Measurements from ENCODE around the gene KRTCAP3.

KRTCAP3 gene

DNA sequence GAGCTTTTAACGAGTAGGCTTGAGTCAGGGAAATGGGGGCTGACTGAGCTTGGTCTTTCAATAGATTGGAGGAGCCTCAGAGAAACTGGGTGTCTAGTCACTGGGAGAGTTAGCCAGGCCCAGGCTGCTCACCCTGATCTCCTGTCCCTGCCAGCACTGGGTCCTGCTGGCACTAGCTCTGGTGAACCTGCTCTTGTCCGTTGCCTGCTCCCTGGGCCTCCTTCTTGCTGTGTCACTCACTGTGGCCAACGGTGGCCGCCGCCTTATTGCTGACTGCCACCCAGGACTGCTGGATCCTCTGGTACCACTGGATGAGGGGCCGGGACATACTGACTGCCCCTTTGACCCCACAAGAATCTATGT, 720 bp downstream of the KRTCAP3 start:
- H3K27ac ChIP-seq (ENCODE audit: low read depth, low read length), result no peak overlapping the region
- no peak overlapping the region for H3K9ac ChIP-seq (ENCODE audit: low read length)
- no peak overlapping the region for H2BK5ac ChIP-seq (ENCODE audit: low read depth, low read length, poor library complexity)
- H3K79me2 ChIP-seq (ENCODE audit: control insufficient read depth, insufficient read depth, low read length, poor library complexity), result peaks cover 3% of the 10 kb centered on the region
- H4K91ac ChIP-seq (ENCODE audit: low read depth, low read length), result peak overlapping the region; percentile 72
- no CpG with 5 or more reads among the region's 6 CpGs for WGBS (ENCODE audit: extremely low coverage, insufficient coverage, insufficient read length)
- H3K4me2 ChIP-seq (ENCODE audit: low read length), result peak overlapping the region; percentile 72
- no peak overlapping the region for H3K4me3 ChIP-seq (ENCODE audit: low read depth, low read length)
- no peaks in the 10 kb centered on the region for H3K9me3 ChIP-seq (ENCODE audit: insufficient read depth, low read depth, low read length)
- DNase-seq, result no peak
- peak overlapping the region; percentile 88 for H4K12ac ChIP-seq (ENCODE audit: low read depth, low read length)
- peak overlapping the region; percentile 44 for H2AK5ac ChIP-seq (ENCODE audit: low read length)
- H3K4me1 ChIP-seq (ENCODE audit: control insufficient read depth in 1 of 2, insufficient read depth in 2 of 2, low read length in 2 of 2), result peaks cover 2 to 12% of the 10 kb centered on the region in 2 experiments
- no peak overlapping the region for H3K18ac ChIP-seq (ENCODE audit: low read length)
- H3K27me3 ChIP-seq (ENCODE audit: insufficient read depth, low read length), result no peaks in the 10 kb centered on the region
- no peak overlapping the region for H3K23ac ChIP-seq (ENCODE audit: low read length)
- H2AFZ ChIP-seq (ENCODE audit: insufficient read depth, low read length, poor library complexity), result peak overlapping the region; percentile 92
- H3K36me3 ChIP-seq (ENCODE audit: control insufficient read depth in 1 of 2, insufficient read depth in 2 of 2, low read length in 2 of 2), result peaks cover 29 to 41% of the 10 kb centered on the region in 2 experiments
- H4K8ac ChIP-seq (ENCODE audit: low read depth, low read length), result peak overlapping the region; percentile 82
- H3K4ac ChIP-seq (ENCODE audit: low read depth, low read length), result no peak overlapping the region
- peak overlapping the region; percentile 21 for H2BK120ac ChIP-seq (ENCODE audit: insufficient read depth, low read length, poor library complexity)
- peaks cover 6% of the 10 kb centered on the region for H3K79me1 ChIP-seq (ENCODE audit: low read length)
- H2BK12ac ChIP-seq (ENCODE audit: low read length), result no peak overlapping the region
- peak overlapping the region; percentile 94 for H3K14ac ChIP-seq (ENCODE audit: low read length)

DNA sequence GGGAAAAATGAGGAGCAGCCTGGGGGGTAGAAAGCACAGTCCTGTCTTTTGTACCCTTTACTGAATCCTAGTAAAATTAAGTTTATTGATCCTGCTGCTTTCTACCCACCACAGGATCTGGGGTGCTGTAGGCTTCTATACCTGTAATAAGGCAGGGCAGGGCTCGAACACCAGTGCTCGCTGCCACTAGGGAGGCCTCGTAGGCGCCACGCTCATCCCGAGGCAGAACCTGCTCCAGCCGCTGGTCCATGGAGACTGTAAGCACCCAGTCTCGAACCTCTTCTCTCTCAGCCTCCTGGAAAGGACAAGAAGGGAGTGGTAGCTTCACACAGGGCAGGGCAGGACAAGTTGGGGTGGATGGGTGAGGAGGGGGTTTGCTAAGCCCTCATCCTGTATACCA, 3.0 kb downstream of the KRTCAP3 start:
- H3K23ac ChIP-seq (ENCODE audit: low read length), result no peak overlapping the region
- H2BK120ac ChIP-seq (ENCODE audit: insufficient read depth, low read length, poor library complexity), result no peak overlapping the region
- no peak overlapping the region for H3K14ac ChIP-seq (ENCODE audit: low read length)
- peaks cover 6% of the 10 kb centered on the region for H3K79me1 ChIP-seq (ENCODE audit: low read length)
- H3K9ac ChIP-seq (ENCODE audit: low read length), result no peak overlapping the region
- peaks cover 21 to 36% of the 10 kb centered on the region in 2 experiments for H3K36me3 ChIP-seq (ENCODE audit: control insufficient read depth in 1 of 2, insufficient read depth in 2 of 2, low read length in 2 of 2)
- H4K8ac ChIP-seq (ENCODE audit: low read depth, low read length), result no peak overlapping the region
- H2BK5ac ChIP-seq (ENCODE audit: low read depth, low read length, poor library complexity), result no peak overlapping the region
- H4K91ac ChIP-seq (ENCODE audit: low read depth, low read length), result no peak overlapping the region
- no peak overlapping the region for H3K4ac ChIP-seq (ENCODE audit: low read depth, low read length)
- no peak overlapping the region for H4K12ac ChIP-seq (ENCODE audit: low read depth, low read length)
- H2BK12ac ChIP-seq (ENCODE audit: low read length), result no peak overlapping the region
- H3K4me3 ChIP-seq (ENCODE audit: low read depth, low read length), result no peak overlapping the region
- H2AK5ac ChIP-seq (ENCODE audit: low read length), result no peak overlapping the region
- H3K27me3 ChIP-seq (ENCODE audit: insufficient read depth, low read length), result no peaks in the 10 kb centered on the region
- WGBS (ENCODE audit: extremely low coverage, insufficient coverage, insufficient read length), result no CpG with 5 or more reads among the region's 8 CpGs
- peaks cover 2 to 12% of the 10 kb centered on the region in 2 experiments for H3K4me1 ChIP-seq (ENCODE audit: control insufficient read depth in 1 of 2, insufficient read depth in 2 of 2, low read length in 2 of 2)
- H3K27ac ChIP-seq (ENCODE audit: low read depth, low read length), result no peak overlapping the region
- H3K9me3 ChIP-seq (ENCODE audit: insufficient read depth, low read depth, low read length), result no peaks in the 10 kb centered on the region
- H3K4me2 ChIP-seq (ENCODE audit: low read length), result no peak overlapping the region
- no peak overlapping the region for H3K18ac ChIP-seq (ENCODE audit: low read length)
- H3K79me2 ChIP-seq (ENCODE audit: control insufficient read depth, insufficient read depth, low read length, poor library complexity), result peaks cover 3% of the 10 kb centered on the region
- no peak for DNase-seq
- H2AFZ ChIP-seq (ENCODE audit: insufficient read depth, low read length, poor library complexity), result no peak overlapping the region

DNA sequence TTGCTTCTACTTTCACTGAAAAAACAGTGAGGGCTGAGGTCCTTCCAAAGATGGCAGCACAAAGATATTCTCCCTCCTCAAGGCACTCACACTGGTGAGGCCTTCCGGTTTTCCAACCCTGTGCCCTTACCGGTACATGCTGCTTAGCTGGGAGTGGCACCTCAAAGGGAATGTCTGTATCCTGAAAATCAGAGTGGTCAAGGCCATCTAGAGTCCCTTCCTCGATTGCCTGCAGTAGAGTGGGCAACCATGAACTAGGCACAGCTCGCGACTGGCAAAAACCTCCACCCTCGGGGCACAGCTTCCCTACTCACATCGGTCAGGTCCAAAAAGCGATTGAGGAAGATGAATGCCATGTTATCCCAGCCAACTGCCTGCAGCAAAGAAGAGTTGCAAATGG, 3.4 kb downstream of the KRTCAP3 start:
- Histone ChIP-seq H2BK12ac (ENCODE audit: low read length) (no peak overlapping the region), H3K9me3 (ENCODE audit: insufficient read depth, low read depth, low read length) (no peaks in the 10 kb centered on the region), H3K9ac (ENCODE audit: low read length) (no peak overlapping the region), H2AK5ac (ENCODE audit: low read length) (no peak overlapping the region), H3K27me3 (ENCODE audit: insufficient read depth, low read length) (no peaks in the 10 kb centered on the region), H4K91ac (ENCODE audit: low read depth, low read length) (no peak overlapping the region), H3K4ac (ENCODE audit: low read depth, low read length) (no peak overlapping the region), H3K79me1 (ENCODE audit: low read length) (peaks cover 6% of the 10 kb centered on the region), H3K14ac (ENCODE audit: low read length) (no peak overlapping the region), H3K79me2 (ENCODE audit: control insufficient read depth, insufficient read depth, low read length, poor library complexity) (peaks cover 3% of the 10 kb centered on the region), H3K4me2 (ENCODE audit: low read length) (no peak overlapping the region), H3K23ac (ENCODE audit: low read length) (no peak overlapping the region), H3K27ac (ENCODE audit: low read depth, low read length) (no peak overlapping the region), H3K36me3 (ENCODE audit: control insufficient read depth in 1 of 2, insufficient read depth in 2 of 2, low read length in 2 of 2) (peaks cover 18 to 31% of the 10 kb centered on the region in 2 experiments), H2AFZ (ENCODE audit: insufficient read depth, low read length, poor library complexity) (no peak overlapping the region), H2BK120ac (ENCODE audit: insufficient read depth, low read length, poor library complexity) (no peak overlapping the region), H3K4me3 (ENCODE audit: low read depth, low read length) (no peak overlapping the region), H4K8ac (ENCODE audit: low read depth, low read length) (no peak overlapping the region), H3K18ac (ENCODE audit: low read length) (no peak overlapping the region), H4K12ac (ENCODE audit: low read depth, low read length) (no peak overlapping the region), H3K4me1 (ENCODE audit: control insufficient read depth in 1 of 2, insufficient read depth in 2 of 2, low read length in 2 of 2) (peaks cover 2 to 12% of the 10 kb centered on the region in 2 experiments), H2BK5ac (ENCODE audit: low read depth, low read length, poor library complexity) (no peak overlapping the region)
- no CpG with 5 or more reads among the region's 8 CpGs for WGBS (ENCODE audit: extremely low coverage, insufficient coverage, insufficient read length)
- DNase-seq, result no peak

DNA sequence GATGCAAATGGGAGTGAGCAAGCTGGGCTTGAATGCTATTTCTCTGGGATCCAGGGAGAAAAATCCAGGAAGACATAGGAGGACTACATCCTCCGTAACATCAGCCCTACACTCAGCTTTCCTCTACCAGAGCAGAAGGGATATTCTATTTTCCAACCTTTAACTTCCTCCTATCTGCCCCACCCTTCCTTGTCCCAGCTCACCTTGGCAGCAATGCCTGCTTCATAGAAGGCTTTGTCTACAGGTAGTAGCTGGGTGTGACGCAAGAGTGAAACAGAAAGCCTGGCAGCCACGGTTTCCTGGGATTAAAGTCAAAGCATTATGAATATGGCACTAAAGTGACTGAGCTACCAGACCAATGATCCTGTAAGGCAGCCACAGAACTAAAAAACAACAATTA, 3.9 kb downstream of the KRTCAP3 start:
- Histone ChIP-seq H2BK5ac (ENCODE audit: low read depth, low read length, poor library complexity) (no peak overlapping the region), H3K27me3 (ENCODE audit: insufficient read depth, low read length) (no peaks in the 10 kb centered on the region), H3K79me1 (ENCODE audit: low read length) (peaks cover 6% of the 10 kb centered on the region), H3K4me3 (ENCODE audit: low read depth, low read length) (no peak overlapping the region), H4K91ac (ENCODE audit: low read depth, low read length) (no peak overlapping the region), H2AK5ac (ENCODE audit: low read length) (no peak overlapping the region), H3K4me1 (ENCODE audit: control insufficient read depth in 1 of 2, insufficient read depth in 2 of 2, low read length in 2 of 2) (peaks cover 2 to 12% of the 10 kb centered on the region in 2 experiments), H4K8ac (ENCODE audit: low read depth, low read length) (no peak overlapping the region), H3K9me3 (ENCODE audit: insufficient read depth, low read depth, low read length) (no peaks in the 10 kb centered on the region), H3K27ac (ENCODE audit: low read depth, low read length) (no peak overlapping the region), H3K36me3 (ENCODE audit: control insufficient read depth in 1 of 2, insufficient read depth in 2 of 2, low read length in 2 of 2) (peaks cover 13 to 27% of the 10 kb centered on the region in 2 experiments), H3K4ac (ENCODE audit: low read depth, low read length) (no peak overlapping the region), H2BK120ac (ENCODE audit: insufficient read depth, low read length, poor library complexity) (no peak overlapping the region), H3K18ac (ENCODE audit: low read length) (no peak overlapping the region), H2AFZ (ENCODE audit: insufficient read depth, low read length, poor library complexity) (no peak overlapping the region), H3K9ac (ENCODE audit: low read length) (no peak overlapping the region), H3K79me2 (ENCODE audit: control insufficient read depth, insufficient read depth, low read length, poor library complexity) (peaks cover 3% of the 10 kb centered on the region), H3K14ac (ENCODE audit: low read length) (no peak overlapping the region), H4K12ac (ENCODE audit: low read depth, low read length) (no peak overlapping the region), H2BK12ac (ENCODE audit: low read length) (no peak overlapping the region), H3K23ac (ENCODE audit: low read length) (no peak overlapping the region), H3K4me2 (ENCODE audit: low read length) (no peak overlapping the region)
- no CpG with 5 or more reads among the region's 3 CpGs for WGBS (ENCODE audit: extremely low coverage, insufficient coverage, insufficient read length)
- no peak for DNase-seq
